Measurements from ENCODE around the gene HSD17B4. TPM values are rescaled to one million over a fixed set of nuclear protein-coding genes. Genes with fewer than 3 reads are reported as not detected.
"Not testable (repeated sequence)": the region's sequence is repeated elsewhere in the genome, so short reads cannot be mapped to it uniquely, and the experiment has no call there.

HSD17B4 gene
- total RNA-seq, 2 experiments from 2014 or later, result 68.3 to 74.2 TPM

GRCh38 chr5:119501671-119502179 lies 49.4 kb downstream of the HSD17B4 start:
- Mint-ChIP-seq H3K27ac (no peak overlapping the region), H3K4me3 (no peak overlapping the region), H3K36me3 (peaks cover 39% of the 10 kb centered on the region), H3K27me3 (no peaks in the 10 kb centered on the region), H3K4me1 (no peaks in the 10 kb centered on the region), H3K9me3 (peaks cover 12% of the 10 kb centered on the region)
- DNase-seq, result no peak

DNA sequence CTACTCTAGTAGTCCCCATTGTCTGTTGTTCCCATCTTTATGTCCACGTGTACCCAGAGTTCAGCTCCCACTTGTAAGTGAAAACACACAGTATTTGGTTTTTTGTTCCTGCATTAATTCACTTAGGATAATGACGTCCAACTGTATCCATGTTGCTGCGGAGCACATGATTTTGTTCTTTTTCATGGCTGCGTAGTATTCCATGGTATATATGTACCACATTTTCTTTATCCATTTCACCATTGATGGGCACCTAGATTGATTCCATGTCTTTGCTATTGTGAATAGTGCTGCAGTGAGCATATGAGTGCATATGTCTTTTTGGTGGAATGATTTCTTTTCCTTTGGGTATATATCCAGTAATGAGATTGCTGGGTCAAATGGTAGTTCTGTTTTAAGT lies 51.6 kb downstream of the HSD17B4 start:
- H3K4me1 Mint-ChIP-seq, H3K4me3 Mint-ChIP-seq, DNase-seq, H3K27me3 Mint-ChIP-seq, H3K27ac Mint-ChIP-seq: not testable (repeated sequence)
- Mint-ChIP-seq H3K9me3 (peaks cover 12% of the 10 kb centered on the region), H3K36me3 (peaks cover 43% of the 10 kb centered on the region)

DNA sequence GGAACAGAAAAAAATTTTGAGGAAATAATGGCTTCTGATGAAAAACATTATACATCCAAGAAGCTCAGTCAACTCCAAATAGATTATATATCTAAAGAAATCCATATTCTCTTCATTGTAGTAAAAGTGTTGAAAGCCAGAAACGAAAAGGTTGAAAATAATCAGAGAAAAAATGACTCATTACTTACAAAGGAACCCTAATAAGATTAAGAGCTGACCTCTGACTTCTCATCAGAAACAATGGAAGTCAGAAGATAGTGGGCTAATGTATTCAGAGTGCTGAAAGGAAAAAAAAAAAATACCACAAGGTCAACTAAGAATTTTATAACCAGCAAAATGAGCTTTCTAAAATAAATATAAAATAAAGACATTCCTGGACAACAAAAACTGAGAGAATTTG lies 60.0 kb downstream of the HSD17B4 start:
- no peaks in the 10 kb centered on the region for H3K4me1 Mint-ChIP-seq
- DNase-seq, result no peak
- no peaks in the 10 kb centered on the region for H3K27me3 Mint-ChIP-seq
- no peak overlapping the region for H3K27ac Mint-ChIP-seq
- H3K9me3 Mint-ChIP-seq, result peaks cover 4% of the 10 kb centered on the region
- H3K36me3 Mint-ChIP-seq, result peaks cover 45% of the 10 kb centered on the region
- no peak overlapping the region for H3K4me3 Mint-ChIP-seq

DNA sequence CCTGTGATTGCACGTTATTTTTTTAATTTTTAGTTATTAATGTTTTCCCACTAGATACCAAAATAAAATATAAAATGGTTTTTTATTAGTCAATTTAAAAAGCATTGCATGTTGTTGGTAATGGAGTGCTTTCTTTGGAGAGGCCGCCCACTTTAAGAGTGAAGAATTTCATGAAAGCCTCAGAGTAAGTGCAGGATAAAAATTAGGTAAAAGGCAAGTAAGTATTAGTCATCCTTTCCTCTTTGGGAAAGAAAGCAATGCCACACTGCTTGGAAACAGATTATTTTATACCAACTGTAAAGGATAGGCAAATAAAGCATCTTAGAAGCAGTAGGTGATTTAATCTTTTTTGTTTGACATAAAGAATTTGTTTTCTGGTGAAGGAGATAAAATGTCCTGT lies 62.9 kb downstream of the HSD17B4 start:
- Mint-ChIP-seq H3K4me1 (no peaks in the 10 kb centered on the region), H3K27ac (no peak overlapping the region), H3K4me3 (no peak overlapping the region), H3K9me3 (peaks cover 4% of the 10 kb centered on the region), H3K36me3 (peaks cover 44% of the 10 kb centered on the region), H3K27me3 (no peaks in the 10 kb centered on the region)
- DNase-seq, result no peak

DNA sequence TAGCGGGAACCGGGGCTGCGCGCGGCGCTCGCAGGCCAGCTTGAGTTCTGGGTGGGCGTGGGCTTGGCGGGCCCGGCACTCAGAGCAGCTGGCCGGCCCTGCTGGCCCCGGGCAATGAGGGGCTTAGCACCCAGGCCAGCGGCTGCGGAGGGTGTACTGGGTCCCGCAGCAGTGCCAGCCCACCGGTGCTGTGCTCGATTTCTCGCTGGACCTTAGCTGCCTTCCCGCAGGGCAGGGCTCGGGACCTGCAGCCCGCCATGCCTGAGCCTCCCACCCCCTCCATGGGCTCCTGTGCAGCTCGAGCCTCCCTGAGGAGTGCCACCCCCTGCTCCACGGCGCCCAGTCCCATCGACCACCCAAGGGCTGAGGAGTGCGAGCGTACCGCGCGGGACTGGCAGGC lies 64.8 kb downstream of the HSD17B4 start:
- H3K4me3 Mint-ChIP-seq, DNase-seq, H3K27ac Mint-ChIP-seq, H3K9me3 Mint-ChIP-seq, H3K4me1 Mint-ChIP-seq, H3K27me3 Mint-ChIP-seq: not testable (repeated sequence)
- H3K36me3 Mint-ChIP-seq, result peaks cover 39% of the 10 kb centered on the region

- peaks cover 29% of the 10 kb centered on the region for H3K36me3 Mint-ChIP-seq
- no peaks in the 10 kb centered on the region for H3K4me1 Mint-ChIP-seq
- H3K9me3 Mint-ChIP-seq, result peaks cover 2% of the 10 kb centered on the region
- H3K4me3 Mint-ChIP-seq, result no peak overlapping the region
- no peak overlapping the region for H3K27ac Mint-ChIP-seq
- no peak for DNase-seq
- no peaks in the 10 kb centered on the region for H3K27me3 Mint-ChIP-seq
These were observed 68.9 kb downstream of the HSD17B4 start for GRCh38 chr5:119521232-119521631.

DNA sequence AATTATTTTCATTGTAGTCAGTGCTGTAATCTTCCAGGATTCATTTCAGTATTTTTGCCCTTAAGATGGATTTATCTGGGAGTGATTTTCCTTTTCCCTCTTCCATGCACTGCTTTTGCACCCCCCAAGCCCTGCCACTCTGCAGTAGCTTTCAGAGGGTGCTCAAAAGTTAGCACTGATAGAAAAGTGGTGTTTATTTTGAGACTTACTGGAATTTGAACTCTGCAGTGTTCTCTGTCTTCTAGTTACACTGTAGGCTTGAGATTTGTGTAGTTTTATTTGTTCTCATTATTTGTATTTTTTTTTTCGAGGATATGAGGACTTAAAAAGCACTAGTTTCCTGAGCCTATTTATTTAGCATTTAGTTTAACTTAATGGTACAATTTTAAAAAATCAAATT lies 70.5 kb downstream of the HSD17B4 start:
- no peaks in the 10 kb centered on the region for H3K27me3 Mint-ChIP-seq

GRCh38 chr5:119524485-119524884 lies 72.2 kb downstream of the HSD17B4 start:
- peaks cover 13% of the 10 kb centered on the region for H3K36me3 Mint-ChIP-seq
- no peak for DNase-seq
- no peak overlapping the region for H3K27ac Mint-ChIP-seq
- H3K4me3 Mint-ChIP-seq, result no peak overlapping the region
- no peaks in the 10 kb centered on the region for H3K4me1 Mint-ChIP-seq
- no peaks in the 10 kb centered on the region for H3K27me3 Mint-ChIP-seq
- peaks cover 2% of the 10 kb centered on the region for H3K9me3 Mint-ChIP-seq

More for the DNA sequence above, 70.5 kb downstream of the HSD17B4 start:
- no peaks in the 10 kb centered on the region for H3K4me1 Mint-ChIP-seq
- no peak overlapping the region for H3K4me3 Mint-ChIP-seq
- peaks cover 2% of the 10 kb centered on the region for H3K9me3 Mint-ChIP-seq
- H3K27ac Mint-ChIP-seq, result no peak overlapping the region
- peaks cover 18% of the 10 kb centered on the region for H3K36me3 Mint-ChIP-seq
- no peak for DNase-seq

GRCh38 chr5:119527351-119527750 lies 75.1 kb downstream of the HSD17B4 start:
- no peak for DNase-seq
- H3K36me3 Mint-ChIP-seq, result peaks cover 2% of the 10 kb centered on the region

DNA sequence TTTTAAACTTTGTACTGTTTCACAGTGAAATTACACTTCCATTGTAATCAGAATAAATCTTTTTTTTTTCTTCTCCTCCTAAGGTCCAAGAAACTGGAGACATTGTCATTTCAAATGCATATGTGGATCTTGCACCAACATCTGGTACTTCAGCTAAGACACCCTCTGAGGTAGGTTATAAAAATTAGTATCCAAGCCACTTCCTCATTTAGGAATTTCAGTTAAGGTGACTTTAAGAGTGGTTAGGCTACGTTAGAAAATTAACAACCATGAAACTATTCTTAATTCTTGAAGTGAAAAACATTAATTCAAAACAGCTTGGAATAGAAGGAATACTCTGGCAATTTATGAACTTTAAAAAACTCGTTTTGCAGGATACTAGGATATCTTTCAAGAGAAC lies 77.5 kb downstream of the HSD17B4 start:
- H3K4me1 Mint-ChIP-seq, result no peaks in the 10 kb centered on the region
- H3K4me3 Mint-ChIP-seq, result no peak overlapping the region
- H3K27me3 Mint-ChIP-seq, result no peaks in the 10 kb centered on the region
- H3K36me3 Mint-ChIP-seq, result peaks cover 2% of the 10 kb centered on the region
- no peak for DNase-seq
- no peak overlapping the region for H3K27ac Mint-ChIP-seq
- no peaks in the 10 kb centered on the region for H3K9me3 Mint-ChIP-seq

More at GRCh38 chr5:119527351-119527750, 75.1 kb downstream of the HSD17B4 start:
- H3K4me3 Mint-ChIP-seq, result no peak overlapping the region
- H3K4me1 Mint-ChIP-seq, result no peaks in the 10 kb centered on the region
- no peaks in the 10 kb centered on the region for H3K27me3 Mint-ChIP-seq
- no peak overlapping the region for H3K27ac Mint-ChIP-seq
- no peaks in the 10 kb centered on the region for H3K9me3 Mint-ChIP-seq

GRCh38 chr5:119532637-119533036 lies 80.3 kb downstream of the HSD17B4 start:
- DNase-seq, result no peak
- Mint-ChIP-seq H3K36me3 (peaks cover 2% of the 10 kb centered on the region), H3K4me3 (no peak overlapping the region), H3K9me3 (no peaks in the 10 kb centered on the region), H3K4me1 (no peaks in the 10 kb centered on the region), H3K27me3 (no peaks in the 10 kb centered on the region), H3K27ac (no peak overlapping the region)

- no peak overlapping the region for H3K4me3 Mint-ChIP-seq
- peaks cover 15% of the 10 kb centered on the region for H3K36me3 Mint-ChIP-seq
- no peak overlapping the region for H3K27ac Mint-ChIP-seq
- H3K27me3 Mint-ChIP-seq, result no peaks in the 10 kb centered on the region
- H3K4me1 Mint-ChIP-seq, result no peaks in the 10 kb centered on the region
- no peak for DNase-seq
- H3K9me3 Mint-ChIP-seq, result no peaks in the 10 kb centered on the region
These were observed 85.4 kb downstream of the HSD17B4 start for GRCh38 chr5:119537704-119538103.

GRCh38 chr5:119541716-119542115 lies 89.4 kb downstream of the HSD17B4 start:
- Mint-ChIP-seq H3K27me3 (no peaks in the 10 kb centered on the region), H3K9me3 (no peaks in the 10 kb centered on the region), H3K4me3 (no peak overlapping the region), H3K36me3 (peaks cover 15% of the 10 kb centered on the region), H3K4me1 (no peaks in the 10 kb centered on the region), H3K27ac (no peak overlapping the region)
- DNase-seq, result no peak

DNA sequence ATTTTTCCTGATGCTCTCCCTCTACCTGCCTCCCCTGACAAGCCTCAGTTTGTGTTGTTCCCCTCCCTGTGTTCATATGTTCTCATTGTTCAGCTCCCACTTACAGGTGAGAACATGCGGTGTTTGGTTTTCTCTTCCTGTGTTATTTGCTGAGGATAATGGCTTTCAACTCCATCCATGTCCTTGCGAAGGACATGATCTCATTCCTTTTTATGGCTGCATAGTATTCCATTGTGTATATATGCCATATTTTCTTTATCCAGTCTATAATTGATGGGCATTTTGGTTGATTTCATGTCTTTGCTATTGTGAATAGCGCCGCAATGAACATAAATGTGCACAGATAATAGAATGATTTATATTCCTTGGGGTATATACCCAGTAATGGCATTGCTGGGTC lies 99.5 kb downstream of the HSD17B4 start:
- Mint-ChIP-seq H3K4me3 (no peak overlapping the region), H3K27ac (no peak overlapping the region), H3K9me3 (peaks cover 12% of the 10 kb centered on the region), H3K36me3 (peaks cover 10% of the 10 kb centered on the region), H3K27me3 (no peaks in the 10 kb centered on the region), H3K4me1 (no peaks in the 10 kb centered on the region)
- no peak for DNase-seq

- DNase-seq, result no peak
- H3K27ac Mint-ChIP-seq, result no peak overlapping the region
- no peaks in the 10 kb centered on the region for H3K27me3 Mint-ChIP-seq
- peaks cover 26% of the 10 kb centered on the region for H3K9me3 Mint-ChIP-seq
- no peak overlapping the region for H3K4me3 Mint-ChIP-seq
- H3K36me3 Mint-ChIP-seq, result peaks cover 18% of the 10 kb centered on the region
- no peaks in the 10 kb centered on the region for H3K4me1 Mint-ChIP-seq
These were observed 102.3 kb downstream of the HSD17B4 start for GRCh38 chr5:119554597-119554996.

- H3K4me3 Mint-ChIP-seq, result no peak overlapping the region
- no peaks in the 10 kb centered on the region for H3K36me3 Mint-ChIP-seq
- no peak for DNase-seq
- no peaks in the 10 kb centered on the region for H3K4me1 Mint-ChIP-seq
- no peaks in the 10 kb centered on the region for H3K9me3 Mint-ChIP-seq
- no peak overlapping the region for H3K27ac Mint-ChIP-seq
- H3K27me3 Mint-ChIP-seq, result no peaks in the 10 kb centered on the region
These were observed 118.6 kb downstream of the HSD17B4 start for GRCh38 chr5:119570910-119571309.

DNA sequence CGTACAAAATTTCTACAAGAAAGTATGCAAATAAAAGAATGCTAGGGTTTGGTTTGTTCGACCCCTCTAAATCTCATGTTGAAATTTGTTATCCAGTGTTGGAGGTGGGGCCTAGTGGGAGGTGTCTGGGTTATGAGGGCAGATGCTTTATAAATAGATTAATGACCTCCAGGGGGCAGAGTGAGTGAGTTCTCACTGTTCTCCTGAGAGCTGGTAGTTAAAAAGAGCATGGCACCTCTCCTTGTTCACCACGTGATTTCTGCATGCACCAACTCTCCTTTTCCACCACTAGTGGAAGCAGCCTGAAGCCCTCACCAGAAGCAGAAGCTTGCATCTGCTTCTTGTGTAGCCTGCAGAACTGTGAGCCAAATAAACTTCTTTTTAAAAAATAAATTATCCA lies 126.6 kb downstream of the HSD17B4 start:
- peaks cover 6% of the 10 kb centered on the region for H3K27me3 Mint-ChIP-seq
- no peak overlapping the region for H3K4me3 Mint-ChIP-seq
- H3K36me3 Mint-ChIP-seq, result no peaks in the 10 kb centered on the region
- H3K27ac Mint-ChIP-seq, result no peak overlapping the region
- DNase-seq, result no peak
- H3K4me1 Mint-ChIP-seq, result no peaks in the 10 kb centered on the region
- no peaks in the 10 kb centered on the region for H3K9me3 Mint-ChIP-seq

Measured in activated naive CD8-positive, alpha-beta T cell treated with anti-CD3 and anti-CD28 coated beads for 36 hours (primary cell).